Activated CD8-positive, alpha-beta memory T cell treated with anti-CD3 and anti-CD28 coated beads, Interleukin-2, amount 50 U/mL, for 4 hours (primary cell): Measurements from ENCODE around the gene CHURC1.

ENCODE experiments used
- DNase-seq: peaks from one replicate; pipeline ENCODE4 v3.0.0-alpha.2; 2020

The CHURC1 gene

GRCh38 chr14:64960762-64961276, 46.6 kb downstream of the CHURC1 start:
- DNase-seq: no peak

GRCh38 chr14:64963611-64964010, 49.4 kb downstream of the CHURC1 start:
- no peak for DNase-seq

DNA sequence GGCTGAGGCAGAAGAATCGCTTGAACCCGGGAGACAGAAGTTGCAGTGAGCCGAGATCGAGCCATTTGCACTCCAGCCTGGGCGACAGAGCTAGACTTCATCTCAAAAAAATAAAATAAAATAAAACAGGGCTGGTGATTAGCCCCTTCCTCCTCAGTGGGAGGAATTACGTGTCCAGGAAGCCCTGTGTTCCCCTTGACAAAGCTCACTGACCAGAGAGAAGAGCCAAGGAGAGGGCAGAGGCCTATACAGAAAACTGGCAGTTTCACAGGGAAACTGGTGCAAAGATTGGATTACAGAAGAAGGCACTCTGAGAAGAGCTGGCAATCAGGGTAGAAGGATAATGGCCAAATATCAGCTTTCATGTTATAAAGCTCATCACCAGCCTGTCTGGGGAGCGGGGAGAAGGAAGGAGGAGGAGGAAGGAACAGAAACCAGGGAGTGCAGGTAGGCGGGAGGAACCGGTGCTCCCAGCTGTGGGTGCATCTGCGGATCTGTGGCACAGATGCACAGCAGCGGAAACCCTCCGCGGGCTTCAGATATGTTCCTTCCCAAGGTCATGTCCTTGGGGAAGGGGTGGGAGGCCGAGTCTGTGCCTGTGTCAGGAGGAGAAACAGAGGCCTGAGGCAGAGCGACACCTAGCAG, 51.2 kb downstream of the CHURC1 start:
- DNase-seq: no peak

DNA sequence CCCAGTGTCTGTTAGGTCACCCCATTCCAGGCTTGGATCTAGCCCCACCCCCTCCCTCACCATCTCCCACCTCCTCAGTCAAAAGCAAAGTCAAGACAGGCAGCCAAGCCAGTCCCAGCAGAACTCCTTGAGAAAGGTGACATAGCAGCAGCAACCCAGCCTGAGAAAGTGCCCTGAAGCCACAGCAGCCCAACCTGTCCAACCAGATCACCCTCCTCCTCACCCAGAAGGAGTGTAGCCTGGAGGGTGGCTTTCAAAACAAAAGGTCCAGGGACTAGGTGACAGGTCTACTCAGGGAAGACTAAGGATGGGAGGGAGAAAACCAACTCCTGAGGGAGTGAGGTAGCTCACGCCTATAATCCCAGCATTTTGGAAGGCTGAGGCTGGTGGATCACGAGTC, 52.7 kb downstream of the CHURC1 start:
- no peak for DNase-seq

DNA sequence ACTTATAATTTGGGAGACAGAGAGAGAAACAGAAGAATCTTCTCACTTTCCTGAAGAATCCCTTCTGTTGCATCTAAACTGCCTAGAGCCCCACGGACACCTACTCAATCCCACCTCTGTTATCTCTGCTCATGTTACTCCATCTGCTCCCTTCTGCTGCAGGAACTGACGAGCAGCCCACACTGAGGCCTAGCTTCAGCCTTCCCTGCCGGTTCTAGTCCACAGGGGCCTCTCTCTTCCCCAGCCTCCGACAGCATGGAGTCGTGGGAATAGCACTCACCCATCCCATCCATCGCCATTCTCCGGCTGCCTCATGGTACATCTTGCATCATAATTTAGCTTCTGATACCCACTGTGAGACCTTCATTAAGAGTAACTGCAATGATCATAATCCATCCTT, 53.9 kb downstream of the CHURC1 start:
- DNase-seq: no peak

- no peak for DNase-seq
Measured at GRCh38 chr14:64968651-64969050, 54.4 kb downstream of the CHURC1 start.

DNA sequence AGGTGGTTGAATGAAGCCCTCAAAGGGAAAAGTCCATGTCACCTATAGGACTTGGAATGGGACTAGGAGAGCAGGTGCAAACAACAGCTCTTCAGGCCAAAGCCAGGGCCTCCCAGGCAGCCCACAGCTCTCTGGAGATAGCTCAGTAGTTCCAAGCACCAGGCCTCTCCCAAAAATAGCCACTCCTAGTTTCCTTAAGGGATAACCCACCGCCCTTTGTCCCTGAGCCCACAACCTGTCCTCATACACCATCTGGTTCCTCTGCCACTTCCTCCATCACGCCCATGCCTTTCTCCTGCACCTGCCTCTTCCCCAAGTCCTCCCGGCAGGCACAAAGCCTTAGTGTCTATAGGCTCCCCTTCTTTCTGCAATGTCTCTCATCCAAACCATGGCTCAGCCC, 55.8 kb downstream of the CHURC1 start:
- DNase-seq: no peak

GRCh38 chr14:64970776-64971477, 56.7 kb downstream of the CHURC1 start:
- no peak for DNase-seq

DNA sequence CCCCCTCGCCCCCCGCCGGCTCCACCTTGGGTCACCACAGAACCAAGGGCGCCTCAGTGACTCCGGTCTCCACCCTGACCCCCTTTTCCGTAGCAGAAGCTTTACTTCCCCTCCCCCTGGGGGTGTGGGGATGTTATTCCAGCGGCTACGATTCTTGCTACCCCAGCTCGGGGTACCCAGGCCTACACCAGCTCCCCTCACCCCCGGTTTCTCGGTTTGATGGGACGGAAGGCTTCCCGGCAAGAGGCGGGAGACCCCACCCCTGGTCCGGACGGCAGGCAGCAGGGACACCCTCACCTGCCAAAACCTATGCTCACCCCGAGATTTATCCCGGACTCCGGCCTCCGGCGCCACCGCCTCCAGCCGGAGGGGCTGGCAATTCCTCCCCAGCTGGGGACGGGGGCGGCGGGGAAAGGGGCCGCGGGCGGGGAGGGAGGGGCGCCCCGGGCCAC, 57.3 kb downstream of the CHURC1 start:
- DNase-seq: no peak

- peak; percentile 49 for DNase-seq
Measured at GRCh38 chr14:64971943-64972791, 57.9 kb downstream of the CHURC1 start, which contains the start of gene RAB15. Gene RAB15, minus strand, starts transcription at chr14:64972336. Its CDS starts 260 bp downstream, at chr14:64972076.

DNA sequence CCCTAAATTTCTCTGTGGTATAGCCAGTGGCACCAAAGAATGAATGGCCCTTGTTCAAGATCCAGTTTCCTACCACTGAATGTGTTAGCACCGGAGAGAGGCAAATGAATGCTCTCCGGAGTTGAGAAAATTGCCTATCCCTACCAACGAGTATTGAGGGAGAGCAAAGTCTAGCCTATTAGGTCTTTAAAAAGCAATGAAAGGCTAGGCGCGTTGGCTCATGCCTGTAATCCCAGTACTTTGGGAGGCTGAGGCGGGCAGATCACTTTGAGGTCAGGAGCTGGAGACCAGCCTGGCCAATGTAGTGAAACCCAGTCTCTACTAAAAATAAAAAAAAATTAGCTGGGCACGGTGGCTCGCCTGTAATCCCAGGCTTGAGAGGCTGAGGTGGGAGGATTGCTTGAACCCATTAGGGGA, 58.8 kb downstream of the CHURC1 start:
- no peak for DNase-seq

DNA sequence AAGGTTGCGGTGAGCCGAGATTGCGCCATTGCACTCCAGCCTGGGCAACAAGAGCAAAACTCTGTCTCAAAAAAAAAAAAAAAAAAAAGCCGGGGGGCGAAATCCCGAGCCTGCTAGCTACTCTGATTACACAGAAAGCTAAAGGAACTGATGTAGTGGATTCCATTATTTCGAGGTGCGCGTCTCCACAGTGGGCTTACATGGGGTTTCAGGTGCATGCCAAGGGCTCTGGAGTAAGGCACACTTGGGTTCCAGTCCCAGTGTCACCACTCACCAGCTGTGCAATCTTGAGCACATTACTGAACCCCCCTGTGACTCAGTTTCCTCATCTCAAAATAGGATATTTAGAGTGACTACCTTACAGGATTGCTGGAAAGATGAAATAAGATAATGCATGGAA, 59.6 kb downstream of the CHURC1 start:
- no peak for DNase-seq

DNA sequence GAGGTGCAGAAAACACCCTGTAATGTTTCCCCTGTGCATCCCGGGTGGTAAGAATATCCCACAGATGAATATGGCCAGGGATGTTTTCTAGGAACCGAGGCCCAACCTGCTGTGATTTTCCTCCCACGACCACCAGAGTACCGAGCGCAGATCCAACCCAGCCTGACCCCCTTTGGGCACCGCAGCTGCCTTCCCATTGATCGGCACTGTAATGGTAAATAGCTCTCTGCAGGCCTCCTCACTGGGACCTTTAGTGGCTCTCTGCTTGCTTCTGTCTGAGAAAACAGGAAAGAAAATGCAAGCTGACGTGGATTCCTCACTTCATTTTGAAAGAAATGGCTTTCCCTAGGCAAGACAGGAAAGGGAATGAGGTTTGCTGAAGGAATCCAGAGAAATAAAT, 60.3 kb downstream of the CHURC1 start:
- DNase-seq: no peak

GRCh38 chr14:64979336-64980074, 65.2 kb downstream of the CHURC1 start:
- no peak for DNase-seq

GRCh38 chr14:64983439-64984310, 69.4 kb downstream of the CHURC1 start:
- DNase-seq: peak; percentile 22
